Heart left ventricle (tissue), 16 donors: ENCODE results near the gene TMED8. TPM values are rescaled to one million over a fixed set of nuclear protein-coding genes. Genes with fewer than 3 reads are reported as not detected.
"Not testable (repeated sequence)": the region's sequence is repeated elsewhere in the genome, so short reads cannot be mapped to it uniquely, and the experiment has no call there.

Experiments used
- ATAC-seq, 4 donors: fragments of 200-7000 bp; cut with Tn5 transposase; one replicate each; pipeline ENCODE4 v1.9.1; 2020 to 2022; ENCODE audit warnings: moderate library complexity in 4 of 4, mild to moderate bottlenecking in 3 of 4, moderate number of reproducible peaks in 1 of 4
- DNase-seq, 5 donors: peaks; one replicate each; pipeline ENCODE4 v3.0.0-alpha.2; 2020
- H3K27ac ChIP-seq, 12 donors: fragments of 200-600 bp; sonication (generic) in 4 of 12; one replicate each; pipeline versions ENCODE4 v1.5.0 to v1.8.0; 2016 to 2022; ENCODE audit warnings: mild to moderate bottlenecking in 2 of 12
- H3K27me3 ChIP-seq, 9 donors: fragments of 200-600 bp; sonication (generic) in 2 of 9; one replicate each; pipeline versions ENCODE4 v1.5.1 to v1.8.0; 2016 to 2022; ENCODE audit warnings: mild to moderate bottlenecking in 3 of 9
- H3K36me3 ChIP-seq, 9 donors: fragments of 200-600 bp; sonication (generic) in 2 of 9; one replicate each; pipeline versions ENCODE4 v1.5.0 to v1.8.0; 2018 to 2022; ENCODE audit warnings: mild to moderate bottlenecking in 2 of 9
- H3K4me1 ChIP-seq, 12 donors: fragments of 200-600 bp; sonication (generic) in 4 of 12; one replicate each; pipeline versions ENCODE4 v1.5.0 to v1.8.0; 2016 to 2022; ENCODE audit warnings: mild to moderate bottlenecking in 3 of 12
- H3K4me3 ChIP-seq, 12 donors: fragments of 200-600 bp; sonication (generic) in 4 of 12; one replicate each; pipeline versions ENCODE4 v1.5.0 to v1.8.0; 2017 to 2022; ENCODE audit warnings: mild to moderate bottlenecking in 9 of 12, moderate library complexity in 4 of 12
- H3K9me3 ChIP-seq, 12 donors: fragments of 200-600 bp; sonication (generic) in 4 of 12; one replicate each; pipeline versions ENCODE4 v1.5.0 to v1.8.0; 2016 to 2022; ENCODE audit warnings: mild to moderate bottlenecking in 1 of 12
- CTCF ChIP-seq, 12 donors: fragments of 200-600 bp; sonication (generic) in 4 of 12; IDR thresholded peaks; one replicate each; pipeline versions ENCODE4 v1.5.0 to v1.8.0; 2018 to 2022; ENCODE audit warnings: antibody characterized with exemption in 12 of 12, mild to moderate bottlenecking in 5 of 12
- POLR2A ChIP-seq, 2 donors: fragments of 450-650 bp; IDR thresholded peaks; one replicate each; pipeline ENCODE4 v1.6.1; 2017; ENCODE audit warnings: antibody characterized with exemption in 2 of 2, mild to moderate bottlenecking in 2 of 2, moderate library complexity in 2 of 2
- WGBS, 4 donors: extraction: QIAGEN DNeasy Blood & Tissue Kit in 2 of 4; methylation state at CpG; one replicate each; pipeline versions ENCODE4 v1.1.5 to v1.1.7; 2013 to 2018; 5-methylcytosine and 5-hydroxymethylcytosine counted together
- intact Hi-C, 10 donors: fragments of 100-400 bp; cut with DNase I; formaldehyde crosslinking; loops; one replicate each; pipeline versions ENCODE4 v1.11.1 to v1.14.2; 2022
- polyA plus RNA-seq, 2 donors: library from polyadenylated mRNA; stranded (reverse); fragments of 200-250 nt; gene quantifications; one replicate each; pipeline ENCODE4 v1.2.3, GENCODE V29; 2013
- total RNA-seq, 9 donors: library from RNA; depleted of rRNA in 2 of 9; stranded (reverse); fragments of >200 nt in 2 of 9; fragmentation: NEBNext Ultra II Directional in 3 of 9; extraction: Animal tissue kit (Norgen Biotek cat#: 25700) in 3 of 9; gene quantifications; one replicate each; pipeline versions ENCODE4 v1.1.0 to v1.2.4, GENCODE V29; 2016 to 2023
- donor health status: ischemic (EF 13 %, LVEDD 7.1; RV severe dilation, severe dysfunction).
- donor health status: healthy with polysubstance abuse.
- donor health status: DM: no; HTN: yes; CAD: no.
- donor health status: DM: no; HTN: no; CAD: no.
- donor health status: ischemic (EF 25% LVEDD 6.9; RV normal size, moderate dysfunction).
- donor health status: ischemic (EF 25% LVEDD 5.7; RV mildly dilated, moderate dysfunction).
- donor health status: healthy.
- donor health status: DM: yes; HTN: yes; CAD: no.
- donor health status: ischemic (EF 35%, LVEDD 5.7; RV mildly dilated, moderate dysfunction).
- donor health status: nonischemic (EF 11% LVEDD 7.7; RV severe dilation, severe dysfunction).
- donor health status: DM: yes; HTN: yes; CAD: no.
- donor health status: PGD.
- donor health status: ischemic (EF 29% LVEDD 5.4; RV normal size, mild dysfunction).
- donor health status: nonischemic (EF 23%, LVEDD 6.1; RV moderate dilation, normal function).

Gene TMED8
- total and polyA plus RNA-seq, 11 donors = 1.5 to 9.5 (median 7.1) TPM

GRCh38 chr14:77340389-77340788, 36.5 kb downstream of the TMED8 start:
- TF ChIP-seq POLR2A (IDR thresholded peaks at IDR 0.05) (no peak), CTCF (IDR thresholded peaks at IDR 0.05) (no peak)
- Histone ChIP-seq H3K27ac (no peak overlapping the region), H3K4me3 (no peak overlapping the region), H3K9me3 (no peaks in the 10 kb centered on the region), H3K36me3 (peaks cover 0 to 52% (median 42%) of the 10 kb centered on the region in 9 donors), H3K4me1 (no peaks in the 10 kb centered on the region), H3K27me3 (no peaks in the 10 kb centered on the region)
- WGBS, 4 donors = 88 to 94% (median 90%) methylated on average over 4 of the region's 4 CpGs
- ATAC-seq (no peak), DNase-seq (no peak)
- intact Hi-C loops = no loop called here

GRCh38 chr14:77339407-77339806, 37.5 kb downstream of the TMED8 start:
- 94 to 100% (median 96%) methylated on average over 1 of the region's 1 CpG for WGBS, 4 donors

GRCh38 chr14:77338302-77338701, 38.6 kb downstream of the TMED8 start:
- intact Hi-C loops = no loop called here
- DNase-seq (no peak), ATAC-seq (no peak)
- H3K27me3 ChIP-seq = no peaks in the 10 kb centered on the region
- 81 to 95% (median 94%) methylated on average over 2 of the region's 2 CpGs for WGBS, 4 donors
- TF ChIP-seq CTCF (IDR thresholded peaks at IDR 0.05) = no peak
- no peak for TF ChIP-seq POLR2A (IDR thresholded peaks at IDR 0.05)
- no peak overlapping the region for H3K4me3 ChIP-seq
- no peaks in the 10 kb centered on the region for H3K4me1 ChIP-seq
- H3K9me3 ChIP-seq = no peaks in the 10 kb centered on the region
- peaks cover 0 to 42% (median 37%) of the 10 kb centered on the region in 9 donors for H3K36me3 ChIP-seq
- H3K27ac ChIP-seq = no peak overlapping the region

More at GRCh38 chr14:77339407-77339806, 37.5 kb downstream of the TMED8 start:
- intact Hi-C loops = no loop called here
- no peaks in the 10 kb centered on the region for H3K27me3 ChIP-seq
- TF ChIP-seq CTCF (IDR thresholded peaks at IDR 0.05) (no peak), POLR2A (IDR thresholded peaks at IDR 0.05) (no peak)
- H3K4me3 ChIP-seq = no peak overlapping the region
- no peak for DNase-seq
- ATAC-seq = no peak
- no peaks in the 10 kb centered on the region for H3K9me3 ChIP-seq
- H3K36me3 ChIP-seq = peaks cover 0 to 52% (median 42%) of the 10 kb centered on the region in 9 donors
- no peak overlapping the region for H3K27ac ChIP-seq
- H3K4me1 ChIP-seq = no peaks in the 10 kb centered on the region

GRCh38 chr14:77337880-77338279, 39.0 kb downstream of the TMED8 start:
- H3K27ac ChIP-seq = no peak overlapping the region
- H3K36me3 ChIP-seq = peaks cover 0 to 39% (median 33%) of the 10 kb centered on the region in 9 donors
- intact Hi-C loops = no loop called here
- no peaks in the 10 kb centered on the region for H3K4me1 ChIP-seq
- ATAC-seq (no peak), DNase-seq (no peak)
- H3K4me3 ChIP-seq = no peak overlapping the region
- no peaks in the 10 kb centered on the region for H3K27me3 ChIP-seq
- WGBS, 4 donors = 90 to 95% (median 92%) methylated on average over 3 of the region's 3 CpGs
- no peaks in the 10 kb centered on the region for H3K9me3 ChIP-seq
- no peak for TF ChIP-seq POLR2A (IDR thresholded peaks at IDR 0.05)
- TF ChIP-seq CTCF (IDR thresholded peaks at IDR 0.05) = no peak

GRCh38 chr14:77337255-77337654, 39.6 kb downstream of the TMED8 start:
- WGBS, 4 donors = 93 to 97% (median 96%) methylated on average over 9 of the region's 9 CpGs

More at GRCh38 chr14:77337255-77337654, 39.6 kb downstream of the TMED8 start:
- H3K4me1 ChIP-seq, H3K9me3 ChIP-seq, H3K4me3 ChIP-seq, intact Hi-C loops, DNase-seq, H3K27me3 ChIP-seq, H3K27ac ChIP-seq, ATAC-seq: not testable (repeated sequence)
- peaks cover 0 to 33% (median 28%) of the 10 kb centered on the region in 9 donors for H3K36me3 ChIP-seq
